Activated naive CD4-positive, alpha-beta T cell (primary cell): ENCODE measurements around the gene HOXA10.

Source experiments
- DNase-seq, 4 experiments: peaks; one replicate each; lab custom pipeline; 2025; lab: John Stamatoyannopoulos, UW

The HOXA10 gene

GRCh38 chr7:27128776-27129728 lies 45.1 kb downstream of the HOXA10 start:
- DNase-seq: no peak

DNA sequence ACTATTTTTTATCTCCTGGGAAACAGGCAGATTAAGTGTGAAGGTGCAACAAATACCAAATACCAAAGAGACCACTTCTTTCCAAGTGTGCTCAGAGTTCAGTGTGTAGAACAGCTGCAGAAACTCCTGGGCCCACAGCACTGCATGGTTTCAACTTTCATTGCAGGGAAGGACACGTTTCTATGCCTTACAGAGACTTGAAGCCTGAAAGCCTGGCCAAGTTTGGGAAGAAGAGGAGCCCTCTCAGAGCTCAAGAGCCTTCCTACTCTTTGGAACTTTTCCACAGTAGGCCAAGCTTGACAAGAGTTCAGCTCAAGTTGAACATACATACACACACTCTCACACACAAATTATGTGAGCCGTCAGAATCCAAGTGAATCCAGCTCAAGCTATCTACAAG lies 46.1 kb downstream of the HOXA10 start:
- DNase-seq: no peak

DNA sequence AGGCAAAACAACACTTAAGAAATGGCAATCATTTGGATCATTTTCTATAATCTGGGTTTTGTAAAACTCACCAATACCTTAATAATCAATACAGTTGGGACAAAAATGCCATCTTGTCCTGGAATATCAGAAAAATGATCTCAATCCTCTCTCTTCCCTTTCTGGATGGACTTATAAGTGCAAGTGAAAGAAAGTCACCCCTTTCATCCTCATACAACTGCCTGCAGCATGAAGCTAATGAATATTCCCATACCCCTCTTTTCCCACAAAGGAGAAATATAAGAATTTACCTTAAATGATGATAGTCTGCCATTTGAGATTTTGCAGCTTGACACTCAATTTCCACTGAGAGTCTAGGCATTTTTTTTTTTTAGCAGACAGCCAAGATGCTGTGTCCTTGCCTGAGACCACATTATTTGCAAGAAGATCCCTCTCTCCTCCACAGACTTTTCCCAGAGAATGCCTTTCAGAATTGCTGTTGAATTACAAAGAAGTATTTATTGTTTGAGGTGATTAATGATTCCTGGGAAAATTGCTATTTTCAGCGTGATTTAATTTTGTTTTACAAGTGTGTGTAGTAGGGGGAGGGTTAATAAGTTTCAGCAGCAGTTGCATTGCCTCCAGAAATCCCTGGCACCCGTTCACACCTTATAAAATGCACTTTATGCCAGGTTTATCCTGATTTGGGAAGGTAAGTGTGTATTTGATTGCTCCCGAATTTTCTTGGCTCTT lies 47.4 kb downstream of the HOXA10 start:
- DNase-seq: no peak

- DNase-seq: no peak
These were observed 48.1 kb downstream of the HOXA10 start for GRCh38 chr7:27125986-27126394.

DNA sequence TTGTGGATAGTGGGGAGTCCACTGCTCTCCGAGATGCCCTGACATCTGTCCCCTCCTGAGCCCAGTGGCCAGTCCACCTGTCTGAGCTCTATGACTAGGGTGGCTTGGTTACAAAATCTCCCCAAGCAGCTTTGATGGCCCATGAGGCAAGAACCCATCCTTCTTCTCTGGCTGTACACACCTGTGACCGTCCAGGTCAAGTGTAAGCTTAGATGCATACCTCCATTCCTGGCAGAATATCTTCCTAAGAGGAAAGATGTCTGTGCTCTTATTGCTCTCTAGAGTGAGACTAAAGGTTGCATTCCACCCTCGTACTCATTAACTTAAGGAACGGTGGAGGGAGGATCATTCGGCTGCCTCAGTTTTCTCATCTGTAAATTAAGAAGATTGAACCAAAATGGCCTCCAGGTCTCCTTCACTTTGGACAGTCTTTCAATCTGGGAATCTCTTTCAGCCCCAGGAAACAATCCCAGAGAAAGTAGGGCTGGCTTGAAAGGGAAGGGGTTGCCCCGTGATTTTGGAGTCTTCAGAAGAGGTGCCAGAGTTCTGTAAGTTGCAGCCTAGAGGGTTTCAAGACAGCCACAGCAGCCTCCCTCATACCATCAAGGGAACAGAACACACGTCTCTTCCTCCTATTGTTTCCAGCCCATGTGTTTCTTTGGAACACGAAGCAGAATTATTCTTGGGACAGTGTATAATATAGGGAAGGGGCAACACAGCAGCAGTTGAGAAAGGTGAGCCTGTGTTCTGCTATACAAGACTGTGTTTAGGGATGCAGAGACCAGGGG lies 49.0 kb downstream of the HOXA10 start:
- no peak for DNase-seq

- no peak for DNase-seq
These were observed 49.8 kb downstream of the HOXA10 start for GRCh38 chr7:27124096-27124901.

DNA sequence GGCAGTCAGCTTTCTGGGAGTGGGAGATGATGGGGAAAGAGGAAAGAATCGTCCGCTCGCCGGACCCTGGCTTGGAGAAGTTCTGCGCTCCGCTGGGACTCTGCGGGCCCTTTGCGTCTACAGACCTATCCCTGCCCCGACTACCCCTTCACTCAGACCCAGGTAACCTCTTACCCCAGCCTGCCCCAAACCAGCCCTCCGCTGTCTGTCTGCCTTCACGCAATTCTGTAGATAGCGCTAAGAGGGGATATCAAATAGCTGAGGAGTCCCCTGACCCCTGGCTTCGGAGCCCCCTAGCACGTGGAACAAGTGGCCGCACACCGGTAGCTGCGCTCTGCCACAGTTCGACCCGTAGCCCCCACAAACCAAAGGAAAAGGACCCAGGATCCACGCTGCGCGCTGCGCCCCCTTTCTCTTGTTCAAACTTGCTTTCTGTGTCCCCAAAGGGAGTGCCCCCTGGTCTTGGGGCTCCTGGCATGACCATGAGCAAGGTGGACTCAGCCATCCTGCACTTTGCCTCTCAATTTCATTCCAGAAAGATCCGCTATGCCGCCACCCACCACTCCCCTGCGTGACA lies 50.6 kb downstream of the HOXA10 start:
- DNase-seq: no peak

DNA sequence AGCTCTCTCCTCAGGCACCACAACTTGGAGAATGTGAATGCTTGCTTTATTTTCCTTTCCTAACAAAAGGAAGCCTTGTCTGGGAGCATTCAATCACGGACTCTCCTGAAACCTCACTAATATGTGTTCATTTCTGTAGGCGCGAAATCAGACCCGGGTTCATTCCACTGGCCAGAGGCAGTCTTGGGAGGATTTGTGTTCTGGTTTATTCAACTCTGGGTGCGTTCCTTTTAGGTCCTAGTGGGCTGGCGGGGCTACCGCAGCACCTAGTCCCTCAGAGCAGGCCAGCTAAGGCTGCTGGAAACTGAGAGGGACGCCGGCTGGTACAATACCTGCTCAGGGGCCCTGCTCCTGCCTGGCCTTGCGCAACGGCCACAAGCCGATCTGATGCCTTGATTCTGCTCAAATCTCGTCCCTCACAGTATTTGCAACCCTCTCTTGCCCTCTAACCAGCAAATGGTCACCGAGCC lies 51.1 kb downstream of the HOXA10 start:
- no peak for DNase-seq

GRCh38 chr7:27122077-27122910 lies 51.8 kb downstream of the HOXA10 start:
- no peak for DNase-seq

DNA sequence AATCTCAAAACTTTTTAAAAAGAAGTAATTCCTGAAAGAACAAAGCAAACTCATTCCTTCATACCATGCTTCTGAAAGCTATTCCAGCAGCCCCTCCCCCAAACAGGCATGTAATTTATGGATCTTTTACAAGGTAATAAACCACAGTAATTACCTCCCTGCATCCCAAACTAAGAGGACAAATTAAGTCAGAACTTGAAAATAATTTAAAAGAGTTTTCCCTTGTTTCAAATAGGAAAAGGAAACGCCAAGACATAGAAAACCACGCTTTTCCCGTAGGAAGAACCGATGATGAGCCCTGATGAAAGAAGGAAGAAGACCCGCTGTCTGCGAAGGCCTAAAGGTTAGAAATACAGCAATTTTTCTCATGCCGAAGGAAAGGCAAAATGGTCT lies 52.4 kb downstream of the HOXA10 start:
- no peak for DNase-seq
